HG03521 (cell line): Measurements from ENCODE around the gene FBXL13.
A peak's percentile ranks its signal among the peaks of the same experiment; 100 is the strongest.
"Not testable (repeated sequence)": the region's sequence is repeated elsewhere in the genome, so short reads cannot be mapped to it uniquely, and the experiment has no call there.

Experiments used
- ATAC-seq: cut with Tn5 transposase; IDR thresholded peaks from one replicate; pipeline ENCODE4 v1.9.1; 2021; ENCODE audit warnings: mild to moderate bottlenecking, moderate library complexity; ENCODE audit not compliant: unreplicated experiment

FBXL13 gene

DNA sequence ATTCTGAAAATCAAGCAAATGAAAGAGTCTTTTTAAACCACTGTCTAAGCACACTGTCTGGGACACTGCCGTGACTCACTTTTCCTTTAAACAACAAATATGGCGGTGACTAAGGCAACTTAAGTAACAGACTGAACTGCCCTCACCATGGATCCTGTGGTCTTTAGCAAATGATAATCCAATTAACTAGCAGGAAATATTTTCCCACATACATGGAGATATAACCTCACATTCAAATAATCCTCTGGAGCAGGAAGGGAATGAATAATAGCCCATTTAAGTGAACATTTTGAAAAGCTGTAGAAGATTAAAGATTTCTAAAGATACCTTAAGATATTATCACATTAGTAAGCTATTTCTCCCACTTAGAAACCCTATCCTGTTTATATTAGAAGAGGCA, 202.1 kb downstream of the FBXL13 start:
- no peak for ATAC-seq

DNA sequence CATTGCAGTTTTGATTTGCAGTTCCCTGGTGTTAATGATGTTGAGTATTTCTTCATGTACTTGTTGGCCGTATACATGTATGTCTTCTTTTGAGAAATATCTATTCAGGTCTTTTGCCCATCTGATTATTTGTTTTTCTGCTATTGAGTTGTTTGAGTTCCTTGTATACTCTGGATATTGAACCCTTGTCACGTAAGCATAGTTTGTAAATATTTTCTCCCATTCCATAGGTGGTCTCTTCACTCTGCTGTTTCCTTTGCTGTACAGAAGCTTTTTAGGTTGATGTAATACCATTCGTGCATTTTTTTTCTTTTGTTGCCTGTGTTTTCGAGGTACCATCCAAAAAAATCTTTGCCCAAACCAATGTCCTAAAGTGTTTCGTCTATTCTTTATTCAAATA, 205.4 kb downstream of the FBXL13 start:
- no peak for ATAC-seq

DNA sequence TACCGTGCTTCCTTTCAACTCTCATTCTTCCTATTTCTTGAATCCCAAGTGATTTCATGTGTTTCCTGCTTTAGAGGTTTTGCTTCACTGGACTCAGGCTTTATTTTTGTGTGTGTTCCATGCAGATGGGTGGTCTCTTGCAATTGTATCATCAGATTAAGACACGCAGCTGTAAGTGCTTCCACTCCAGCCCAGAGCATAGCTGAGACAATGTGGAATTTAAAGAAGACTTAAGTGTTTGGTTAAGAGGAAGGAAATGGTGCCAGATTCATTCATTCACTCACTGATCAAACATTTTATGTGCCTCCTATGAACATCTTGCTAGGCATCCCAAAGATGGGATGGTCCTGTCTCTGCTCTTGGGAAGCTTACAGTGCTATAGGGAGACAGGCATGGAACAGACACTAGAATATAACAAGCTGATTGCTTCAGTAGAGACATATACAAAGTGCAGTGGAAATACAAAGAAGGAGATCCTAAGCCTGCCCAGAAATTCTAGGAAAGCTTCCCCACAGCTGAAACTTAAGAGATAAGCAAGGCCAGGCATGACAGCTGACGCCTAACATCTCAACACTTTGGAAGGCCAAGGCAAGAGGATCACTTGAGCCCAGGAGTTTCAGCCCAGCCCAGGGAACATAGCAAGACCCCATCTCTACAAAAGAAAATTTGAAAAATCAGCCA, 207.9 kb downstream of the FBXL13 start:
- no peak for ATAC-seq

DNA sequence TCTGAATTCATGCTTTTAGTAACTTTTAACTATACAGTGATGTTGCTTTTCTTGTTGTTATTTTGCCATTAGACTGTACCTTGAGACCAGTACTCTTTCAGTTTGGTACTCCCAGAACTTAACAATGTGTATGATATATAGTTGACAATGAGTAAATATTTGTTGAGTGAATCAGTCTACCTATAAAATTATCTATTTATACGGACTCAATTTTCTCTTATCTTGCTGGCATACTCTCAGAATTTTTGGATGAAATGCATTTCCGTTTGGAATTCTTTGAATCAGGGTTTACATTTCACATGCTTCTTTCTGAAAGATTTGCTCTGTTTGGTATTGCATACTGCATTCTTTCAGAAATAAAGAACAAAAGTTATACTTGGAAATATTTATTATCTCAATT, 209.6 kb downstream of the FBXL13 start:
- no peak for ATAC-seq

DNA sequence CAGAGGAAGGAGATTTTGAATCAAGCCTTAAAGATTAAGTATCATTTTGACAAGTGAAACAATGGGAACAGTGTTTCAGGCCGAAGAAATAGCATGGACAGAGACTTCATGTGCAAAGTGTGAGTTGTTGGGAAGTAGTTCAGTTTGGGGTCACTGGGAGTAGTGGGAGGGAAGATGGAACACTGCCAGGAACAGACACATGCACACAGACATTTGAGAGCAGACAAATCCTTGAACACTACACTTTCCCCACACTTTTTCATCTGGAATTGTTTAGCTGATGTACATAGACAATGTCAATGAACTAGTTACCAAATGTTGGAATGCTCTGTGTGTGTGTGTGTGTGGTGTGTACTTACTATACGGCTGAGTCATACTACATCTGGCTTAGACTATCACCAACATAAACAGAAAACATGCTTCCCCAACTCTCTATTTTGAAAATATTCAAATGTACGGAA, 214.2 kb downstream of the FBXL13 start:
- ATAC-seq = no peak

DNA sequence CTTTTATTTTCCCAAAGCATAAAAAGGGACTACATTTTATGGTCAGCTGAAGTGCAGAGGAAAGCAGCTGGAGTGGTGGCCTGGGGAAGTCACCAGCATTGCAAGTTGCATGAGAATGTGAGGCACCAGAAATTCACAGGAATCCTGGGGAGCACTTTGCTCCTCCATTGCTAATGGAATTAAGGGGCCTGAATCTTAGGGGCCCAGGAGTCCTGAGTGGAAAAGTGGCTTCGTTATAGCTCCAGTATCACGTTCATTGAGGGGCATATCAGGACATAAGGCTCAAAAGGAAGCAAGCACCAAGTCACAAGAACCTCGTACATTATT, 214.8 kb downstream of the FBXL13 start:
- no peak for ATAC-seq

DNA sequence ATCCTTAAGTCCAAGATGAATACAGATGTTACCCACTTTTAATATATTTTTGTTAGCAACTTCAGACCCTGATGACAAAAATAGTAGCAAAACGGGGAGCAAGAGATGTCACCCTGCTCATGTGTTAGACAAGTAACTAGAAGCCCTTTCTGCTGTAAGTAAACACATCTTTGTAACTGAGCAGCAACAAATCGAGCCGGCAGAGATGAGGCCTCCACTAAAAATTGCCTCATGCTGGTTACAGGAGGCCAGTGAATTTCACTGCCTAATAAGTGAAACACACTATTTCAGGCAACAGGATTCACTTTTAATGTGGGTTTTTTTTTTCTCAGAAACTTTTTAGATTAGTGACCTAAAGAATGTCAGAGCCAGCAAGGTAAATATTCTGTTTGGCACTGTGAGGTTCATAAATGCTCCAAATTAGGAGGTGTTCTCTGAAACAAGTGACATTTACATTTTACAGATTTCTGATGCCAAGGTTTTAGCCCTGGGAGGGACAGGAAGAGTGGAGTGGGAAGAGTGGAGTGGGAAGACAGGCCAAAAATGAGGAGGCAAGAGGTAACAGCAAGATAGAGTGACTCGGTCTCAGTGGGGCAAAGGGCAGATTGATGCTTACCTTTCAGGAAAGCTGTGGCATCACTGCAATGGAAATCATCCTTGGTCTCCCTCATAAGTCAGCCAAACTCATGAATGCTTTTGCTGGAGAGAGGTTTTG, 215.4 kb downstream of the FBXL13 start:
- no peak for ATAC-seq

DNA sequence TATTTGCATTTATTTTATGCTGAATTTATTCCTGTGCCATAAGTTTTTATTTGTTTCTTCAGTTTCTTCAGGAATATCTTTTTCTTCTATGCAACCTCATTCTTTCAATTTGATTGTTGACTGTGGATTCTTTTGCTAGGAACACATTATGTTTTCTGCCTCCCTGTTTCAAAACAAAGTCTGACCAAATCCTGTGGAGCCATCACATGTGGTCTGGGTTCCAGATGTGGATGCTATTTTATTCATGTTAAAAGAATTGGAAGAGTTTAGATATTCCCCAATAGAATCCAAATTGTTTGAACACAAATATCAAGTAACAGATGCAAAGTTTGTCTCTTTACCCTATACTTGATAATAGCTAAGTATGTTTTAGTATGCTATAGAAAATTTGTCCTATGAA, 218.6 kb downstream of the FBXL13 start:
- no peak for ATAC-seq

DNA sequence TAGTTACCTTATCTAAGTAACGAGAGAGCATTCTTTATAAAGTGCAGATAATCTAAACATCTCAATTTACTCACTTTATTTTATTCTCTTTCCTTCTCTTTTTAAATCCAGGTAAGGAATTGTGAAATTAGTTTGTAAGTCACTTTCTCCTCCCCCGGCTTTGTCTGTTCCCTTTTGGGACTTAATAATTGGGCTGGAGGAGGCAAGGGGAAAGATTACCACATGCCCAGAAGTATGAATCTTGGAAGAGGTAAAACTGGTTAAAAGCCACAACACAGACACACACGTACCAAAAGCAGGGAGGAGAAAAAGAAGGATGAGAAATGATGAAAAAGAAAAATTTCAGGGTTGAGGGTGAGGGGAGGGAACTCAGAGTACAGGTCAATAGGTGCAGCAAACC, 225.1 kb downstream of the FBXL13 start:
- ATAC-seq = no peak

DNA sequence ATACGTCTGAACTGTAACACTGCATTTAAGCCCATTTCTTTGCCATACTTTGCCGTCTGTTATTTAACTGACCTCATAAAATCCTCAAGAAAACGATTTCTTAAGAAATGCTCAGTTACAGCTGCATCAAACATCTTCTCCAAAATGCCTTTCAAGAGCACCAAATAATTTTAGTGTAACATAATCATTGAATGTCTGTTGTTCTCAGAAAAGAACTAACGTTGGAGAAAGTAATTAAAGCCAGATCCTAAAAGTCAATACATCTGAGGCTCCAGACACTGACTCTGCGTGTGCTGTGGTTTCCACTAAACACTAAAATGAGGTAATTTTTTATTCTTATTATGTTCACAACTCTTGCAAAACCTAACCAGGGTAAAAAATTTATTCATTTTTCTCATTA, 225.5 kb downstream of the FBXL13 start:
- no peak for ATAC-seq

DNA sequence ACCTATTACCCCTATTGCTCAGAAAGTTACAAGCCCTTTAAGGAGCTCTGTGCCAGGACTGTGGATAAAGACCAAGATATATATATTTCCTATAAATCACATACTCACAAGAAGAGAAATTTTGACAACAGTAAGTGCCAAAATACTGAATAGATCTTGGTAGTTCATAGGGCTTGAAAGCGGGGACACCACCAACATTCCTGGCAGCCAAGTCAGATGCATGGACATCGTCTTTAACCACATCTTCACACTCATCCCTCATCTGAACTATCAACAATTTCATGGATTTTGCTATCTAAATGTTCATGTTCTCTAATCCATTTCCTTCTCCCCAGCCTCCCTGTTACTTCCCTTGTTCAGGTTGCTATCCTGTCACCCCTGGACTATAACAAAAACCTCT, 229.2 kb downstream of the FBXL13 start:
- ATAC-seq = no peak

DNA sequence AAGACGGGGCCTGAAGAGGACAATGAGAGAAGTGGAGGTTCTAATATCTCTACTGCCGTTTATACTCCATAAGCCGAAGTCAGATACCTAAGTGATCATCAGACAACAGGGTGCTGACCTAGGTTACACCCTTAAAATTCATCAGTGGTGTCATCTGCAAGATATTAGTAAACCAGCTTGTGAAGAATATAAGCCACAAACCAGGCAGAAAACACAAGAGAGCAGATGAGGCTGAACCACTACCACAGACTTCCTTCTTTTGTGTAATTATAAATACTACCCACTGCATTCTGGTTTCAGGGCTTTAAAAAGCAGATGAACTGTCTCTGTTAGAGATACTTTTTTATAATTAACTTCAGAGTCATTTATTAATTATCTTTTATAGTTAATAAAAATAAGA, 230.7 kb downstream of the FBXL13 start:
- peak; percentile 75 for ATAC-seq

DNA sequence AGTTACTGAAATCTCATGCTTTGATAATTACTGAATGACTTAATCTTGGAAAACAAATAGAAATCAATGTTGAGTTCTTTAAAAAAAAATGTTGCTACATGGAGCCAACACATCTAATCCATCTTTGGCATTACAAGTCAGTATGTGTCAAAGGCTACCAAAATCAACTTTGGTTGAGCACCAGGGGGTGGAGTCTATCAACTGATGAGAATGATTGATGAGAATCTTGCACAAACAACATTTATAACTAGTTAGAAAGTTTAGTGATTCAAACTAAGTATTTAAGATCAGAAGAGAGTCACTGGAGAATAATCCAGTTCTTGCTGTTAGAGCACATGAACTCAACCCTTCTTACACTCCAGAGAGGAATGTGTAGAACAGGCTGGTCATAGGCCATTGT, 232.3 kb downstream of the FBXL13 start:
- no peak for ATAC-seq

DNA sequence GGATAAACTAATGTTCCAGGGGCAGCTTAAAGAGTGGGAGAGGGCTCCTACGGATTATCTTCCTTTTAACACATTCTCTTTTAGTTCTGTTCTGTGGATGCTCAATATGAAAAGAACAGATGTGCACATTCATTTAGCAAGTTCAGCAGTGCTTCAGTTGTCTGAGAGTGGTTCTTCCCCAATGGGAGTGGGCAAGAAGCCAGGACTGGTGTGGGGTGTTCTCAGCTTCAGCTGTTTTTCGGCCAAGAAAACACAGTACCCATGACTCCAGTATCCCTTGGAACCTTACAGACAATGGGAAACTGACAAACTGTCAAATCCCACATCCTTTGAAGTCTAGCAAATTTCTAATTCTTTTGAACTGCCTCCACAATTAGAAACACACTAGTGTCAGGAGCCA, 233.3 kb downstream of the FBXL13 start:
- no peak for ATAC-seq

DNA sequence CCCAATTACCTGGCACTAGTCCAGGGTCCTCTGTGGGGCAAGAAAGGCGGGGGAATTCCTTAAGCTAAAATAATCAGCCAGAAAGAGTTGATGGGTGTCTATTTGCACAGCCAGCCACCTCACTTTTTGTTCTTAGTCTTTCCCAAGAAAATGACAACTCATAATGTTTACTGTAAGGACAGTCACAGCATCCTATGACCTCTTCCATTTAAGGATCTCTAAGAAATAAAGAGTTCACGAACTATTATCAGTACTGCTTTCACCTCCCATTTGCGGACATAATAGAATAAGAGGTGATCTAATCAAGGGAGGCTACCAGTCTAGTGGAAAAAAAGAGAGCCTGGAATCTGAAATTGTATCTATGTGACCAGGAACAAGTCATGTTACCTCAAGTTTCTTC, 234.2 kb downstream of the FBXL13 start:
- no peak for ATAC-seq

DNA sequence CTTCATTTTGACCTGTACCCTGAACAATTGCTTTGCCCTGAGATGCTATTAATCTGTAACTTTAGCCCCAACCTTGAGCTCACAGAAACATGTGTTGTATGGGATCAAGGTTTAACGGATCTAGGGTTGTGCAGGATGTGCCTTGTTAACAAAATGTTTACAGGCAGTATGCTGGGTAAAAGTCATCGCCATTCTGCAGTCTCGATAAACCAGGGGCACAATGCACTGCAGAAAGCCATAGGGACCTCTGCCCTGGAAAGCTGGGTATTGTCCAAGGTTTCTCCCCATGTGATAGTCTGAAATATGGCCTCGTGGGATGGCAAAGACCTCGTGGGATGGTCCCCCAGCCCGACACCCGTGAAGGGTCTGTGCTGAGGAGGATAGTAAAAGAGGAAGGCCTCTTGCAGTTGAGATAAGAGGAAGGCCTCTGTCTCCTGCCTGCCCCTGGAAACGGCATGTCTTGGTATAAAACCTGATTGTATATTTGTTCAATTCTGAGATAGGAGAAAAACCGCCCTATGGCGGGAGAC, 236.0 kb downstream of the FBXL13 start:
- ATAC-seq = not testable (repeated sequence)

DNA sequence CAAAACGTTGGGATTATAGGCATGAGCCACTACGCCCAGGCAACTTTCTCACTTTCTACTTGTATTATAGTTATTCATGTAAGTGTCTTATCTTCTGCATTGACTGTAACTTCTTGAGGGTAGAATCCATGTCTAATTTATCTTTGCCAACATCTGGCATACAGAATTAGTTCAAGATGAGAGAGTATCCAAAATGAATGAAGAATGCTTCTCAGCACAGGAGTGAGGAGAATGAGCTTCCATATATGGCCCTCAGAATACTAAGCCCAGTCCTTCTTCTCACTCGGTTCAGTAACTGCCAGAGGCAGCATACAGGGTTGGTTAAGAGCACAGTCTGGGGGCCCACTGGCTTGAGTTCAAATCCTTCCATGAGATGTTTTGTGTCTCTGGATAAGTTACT, 236.8 kb downstream of the FBXL13 start:
- no peak for ATAC-seq

DNA sequence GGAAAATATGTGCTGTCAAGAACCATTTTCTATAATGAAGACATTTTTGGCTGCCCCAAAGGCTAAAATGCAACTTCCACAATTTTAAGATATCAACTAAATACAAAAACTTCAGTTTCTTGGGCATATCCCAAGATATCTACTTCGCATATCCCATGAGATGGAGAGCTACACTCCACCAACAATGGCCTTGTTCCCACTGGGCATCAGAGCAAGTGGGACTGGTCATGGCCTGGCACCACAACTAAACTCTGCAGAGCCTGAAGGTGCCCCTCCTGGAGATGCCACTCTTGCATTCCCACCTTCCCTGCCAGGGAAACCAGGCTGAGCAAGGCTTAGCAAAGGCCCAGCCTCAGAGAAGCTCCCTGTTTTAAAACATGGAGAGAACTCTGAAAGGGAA, 237.6 kb downstream of the FBXL13 start:
- no peak for ATAC-seq

DNA sequence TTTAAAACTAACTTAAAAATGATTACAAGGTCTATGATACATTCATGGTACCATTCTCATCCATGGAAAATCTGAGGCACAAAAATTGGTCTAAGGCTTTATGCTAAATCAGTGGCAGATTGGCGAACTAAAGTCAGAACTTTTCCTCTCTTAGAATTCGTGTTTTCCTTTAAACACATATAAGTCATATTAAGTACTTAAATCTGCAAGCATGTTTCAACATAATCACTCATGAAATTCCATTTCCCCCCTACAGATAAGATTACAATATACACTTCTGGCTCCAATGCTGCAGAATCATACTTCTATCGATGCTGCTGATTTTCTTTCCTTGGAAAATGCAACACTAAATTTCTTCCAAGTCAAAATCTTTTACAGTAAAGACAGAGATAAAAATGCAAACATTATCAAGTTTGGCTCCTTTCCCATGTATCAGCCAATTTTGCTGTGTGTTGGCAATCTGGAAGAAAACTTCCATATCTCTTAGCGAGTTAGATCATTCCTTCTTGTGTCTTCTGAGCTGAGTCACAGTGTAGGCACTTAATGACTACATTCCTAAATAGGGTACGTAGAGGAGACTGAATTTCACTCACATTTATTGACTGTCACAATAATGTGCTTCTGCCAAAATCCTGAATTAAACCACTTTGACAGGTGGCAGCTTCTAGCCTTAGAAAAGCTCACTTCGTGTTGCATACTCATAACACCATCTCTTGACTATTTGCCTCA, 238.2 kb downstream of the FBXL13 start:
- ATAC-seq = no peak

DNA sequence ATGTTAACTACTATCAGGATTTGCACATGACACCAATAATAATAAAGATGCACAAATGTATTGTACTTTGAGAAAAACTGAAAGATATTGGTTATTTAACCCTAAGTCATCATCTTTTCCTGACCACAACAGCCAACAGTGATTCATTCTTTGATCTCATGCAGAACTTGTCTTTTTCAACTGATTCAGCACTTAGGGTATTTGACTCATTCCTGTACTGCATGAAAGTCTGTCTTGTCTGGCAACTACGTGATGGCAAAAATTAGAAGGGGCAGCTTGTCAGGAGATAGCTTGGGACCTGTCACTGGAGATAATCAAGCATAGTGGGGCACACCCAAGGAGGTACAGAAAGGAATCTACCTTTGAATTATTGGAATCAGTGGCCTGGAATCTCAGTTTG, 239.6 kb downstream of the FBXL13 start:
- ATAC-seq = peak; percentile 70

DNA sequence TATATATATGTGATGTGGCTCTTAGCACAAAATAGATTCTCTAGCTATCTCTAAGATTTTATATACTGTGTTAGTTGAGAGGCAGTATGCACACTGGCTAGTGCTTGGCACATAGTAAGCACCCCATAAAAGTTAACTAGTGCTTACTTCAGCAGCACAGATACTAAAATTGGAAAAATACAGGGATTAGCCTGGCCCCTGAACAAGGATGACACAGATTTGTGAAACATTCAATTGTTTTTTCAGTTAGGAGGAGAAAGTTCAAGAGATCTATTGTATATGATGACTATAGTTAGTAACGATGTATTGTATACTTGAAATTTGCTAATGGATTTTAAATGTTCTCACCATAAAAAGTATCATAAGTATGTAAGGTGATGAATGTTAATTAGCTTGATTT, 240.1 kb downstream of the FBXL13 start:
- ATAC-seq = no peak

DNA sequence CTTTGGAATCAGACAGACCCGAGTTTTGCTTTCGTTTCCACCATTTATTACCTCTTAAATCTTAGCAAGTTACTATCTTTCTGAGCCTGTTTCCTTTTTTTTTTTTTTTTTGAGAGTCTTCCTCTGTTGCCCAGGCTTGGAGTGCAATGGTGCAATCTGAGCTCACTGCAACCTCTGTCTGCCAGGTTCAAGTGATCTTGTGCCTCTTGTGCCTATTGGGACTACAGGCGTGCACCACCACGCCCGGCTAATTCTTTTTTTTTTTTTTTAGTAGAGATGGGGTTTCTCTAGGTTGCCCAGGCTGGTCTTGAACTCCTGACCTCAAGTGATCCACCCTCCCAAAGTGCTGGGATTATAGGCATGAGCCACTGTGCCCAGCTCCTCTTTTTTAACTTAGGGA, 241.3 kb downstream of the FBXL13 start:
- ATAC-seq = no peak
